Activated naive CD4-positive, alpha-beta T cell (primary cell): ENCODE results near the gene SMCHD1.
A peak's percentile ranks its signal among the peaks of the same experiment; 100 is the strongest.

Experiments
- DNase-seq, 4 experiments: peaks; one replicate each; lab custom pipeline; 2025; lab: John Stamatoyannopoulos, UW

The SMCHD1 gene

GRCh38 chr18:2655178-2655953, at the start of gene SMCHD1:
SMCHD1 (plus strand) TSS chr18:2655726; CDS start chr18:2656076, 350 bp downstream.
- DNase-seq: peak; percentile 74 to 89 (median 77)

- no peak for DNase-seq
Observed at GRCh38 chr18:2606335-2606734, 49.2 kb upstream of the SMCHD1 start.

GRCh38 chr18:2609604-2610003, 45.9 kb upstream of the SMCHD1 start:
- DNase-seq: no peak

GRCh38 chr18:2610549-2610948, 45.0 kb upstream of the SMCHD1 start:
- DNase-seq: no peak

GRCh38 chr18:2612996-2613395, 42.5 kb upstream of the SMCHD1 start:
- DNase-seq: no peak

GRCh38 chr18:2617401-2617998, 38.0 kb upstream of the SMCHD1 start:
- no peak for DNase-seq

- DNase-seq: no peak
Observed at GRCh38 chr18:2618009-2618408, 37.5 kb upstream of the SMCHD1 start.

- DNase-seq: no peak
Observed at GRCh38 chr18:2625217-2625616, 30.3 kb upstream of the SMCHD1 start.

GRCh38 chr18:2627821-2628276, 27.7 kb upstream of the SMCHD1 start:
- DNase-seq: no peak

GRCh38 chr18:2629003-2629402, 26.5 kb upstream of the SMCHD1 start:
- no peak for DNase-seq

- DNase-seq: no peak
Observed at GRCh38 chr18:2635586-2635985, 19.9 kb upstream of the SMCHD1 start.

GRCh38 chr18:2636126-2636631, 19.3 kb upstream of the SMCHD1 start:
- peak in 1 of 4 experiments; percentile 26 for DNase-seq

GRCh38 chr18:2641638-2642037, 13.9 kb upstream of the SMCHD1 start:
- no peak for DNase-seq

GRCh38 chr18:2642771-2643170, 12.8 kb upstream of the SMCHD1 start:
- DNase-seq: no peak

- DNase-seq: no peak
Observed at GRCh38 chr18:2644535-2644934, 11.0 kb upstream of the SMCHD1 start.

GRCh38 chr18:2651981-2652380, 3.5 kb upstream of the SMCHD1 start:
- DNase-seq: no peak

GRCh38 chr18:2653467-2653866, 2.1 kb upstream of the SMCHD1 start:
- DNase-seq: no peak

- no peak for DNase-seq
Observed at GRCh38 chr18:2654169-2654927, 1.2 kb upstream of the SMCHD1 start.

GRCh38 chr18:2654928-2655177, 673 bp upstream of the SMCHD1 start:
- peak in 2 of 4 experiments; percentile 70 to 74 for DNase-seq

- peak in 3 of 4 experiments; percentile 61 to 68 (median 64) for DNase-seq
Observed at GRCh38 chr18:2655954-2656236, 369 bp downstream of the SMCHD1 start.

- DNase-seq: peak in 3 of 4 experiments; percentile 24 to 31 (median 29)
Observed at GRCh38 chr18:2656237-2656980, 883 bp downstream of the SMCHD1 start.

- DNase-seq: no peak
Observed at GRCh38 chr18:2656981-2657512, 1.5 kb downstream of the SMCHD1 start.
